ENCODE data around the gene COL15A1.
"Not testable (repeated sequence)": the region's sequence is repeated elsewhere in the genome, so short reads cannot be mapped to it uniquely, and the experiment has no call there.

COL15A1 gene

GRCh38 chr9:98943682-98944056 lies at the start of gene COL15A1:
Gene COL15A1, plus strand, starts transcription at chr9:98943907. Its CDS starts 155 bp downstream, at chr9:98944062.
- DNase-seq (ENCODE audit: low spot score), result no peak

- DNase-seq (ENCODE audit: low spot score), result no peak
Measured at GRCh38 chr9:98894171-98894570, 49.5 kb upstream of the COL15A1 start.

GRCh38 chr9:98894761-98895160 lies 48.9 kb upstream of the COL15A1 start:
- no peak for DNase-seq (ENCODE audit: low spot score)

GRCh38 chr9:98896632-98897031 lies 47.1 kb upstream of the COL15A1 start:
- no peak for DNase-seq (ENCODE audit: low spot score)

- no peak for DNase-seq (ENCODE audit: low spot score)
Measured at GRCh38 chr9:98897745-98898144, 46.0 kb upstream of the COL15A1 start.

GRCh38 chr9:98899408-98900056 lies 44.2 kb upstream of the COL15A1 start:
- no peak for DNase-seq (ENCODE audit: low spot score)

GRCh38 chr9:98900244-98900643 lies 43.5 kb upstream of the COL15A1 start:
- no peak for DNase-seq (ENCODE audit: low spot score)

GRCh38 chr9:98900725-98901124 lies 43.0 kb upstream of the COL15A1 start:
- no peak for DNase-seq (ENCODE audit: low spot score)

- DNase-seq (ENCODE audit: low spot score), result not testable (repeated sequence)
Measured at GRCh38 chr9:98901843-98902242, 41.9 kb upstream of the COL15A1 start.

GRCh38 chr9:98902516-98902915 lies 41.2 kb upstream of the COL15A1 start:
- DNase-seq (ENCODE audit: low spot score), result no peak

- DNase-seq (ENCODE audit: low spot score), result no peak
Measured at GRCh38 chr9:98902925-98903324, 40.8 kb upstream of the COL15A1 start.

GRCh38 chr9:98903961-98904411 lies 39.7 kb upstream of the COL15A1 start:
- DNase-seq (ENCODE audit: low spot score), result no peak

GRCh38 chr9:98905015-98905414 lies 38.7 kb upstream of the COL15A1 start:
- DNase-seq (ENCODE audit: low spot score), result no peak

GRCh38 chr9:98906273-98907040 lies 37.2 kb upstream of the COL15A1 start:
- no peak for DNase-seq (ENCODE audit: low spot score)

GRCh38 chr9:98907055-98907454 lies 36.7 kb upstream of the COL15A1 start:
- no peak for DNase-seq (ENCODE audit: low spot score)

- DNase-seq (ENCODE audit: low spot score), result no peak
Measured at GRCh38 chr9:98908897-98909634, 34.6 kb upstream of the COL15A1 start.

- no peak for DNase-seq (ENCODE audit: low spot score)
Measured at GRCh38 chr9:98909935-98910334, 33.8 kb upstream of the COL15A1 start.

GRCh38 chr9:98911042-98911441 lies 32.7 kb upstream of the COL15A1 start:
- DNase-seq (ENCODE audit: low spot score), result no peak

- DNase-seq (ENCODE audit: low spot score), result not testable (repeated sequence)
Measured at GRCh38 chr9:98911738-98912137, 32.0 kb upstream of the COL15A1 start.

GRCh38 chr9:98912450-98912849 lies 31.3 kb upstream of the COL15A1 start:
- no peak for DNase-seq (ENCODE audit: low spot score)

GRCh38 chr9:98913044-98913443 lies 30.7 kb upstream of the COL15A1 start:
- DNase-seq (ENCODE audit: low spot score), result no peak

- DNase-seq (ENCODE audit: low spot score), result no peak
Measured at GRCh38 chr9:98913705-98914104, 30.0 kb upstream of the COL15A1 start.

GRCh38 chr9:98915599-98915998 lies 28.1 kb upstream of the COL15A1 start:
- no peak for DNase-seq (ENCODE audit: low spot score)
